H1 (cell line): Measurements from ENCODE around the gene UGT1A9. TPM values are rescaled to one million over a fixed set of nuclear protein-coding genes. Genes with fewer than 3 reads are reported as not detected.

Source experiments
- CHD1 ChIP-seq: IDR thresholded peaks from 2 replicates; pipeline ENCODE4 v1.6.1; 2012; ENCODE audit warnings: low read depth, low read length, improper control_type of control experiment
- POLR2AphosphoS5 ChIP-seq: IDR thresholded peaks from 2 replicates; pipeline ENCODE4 v1.6.1; 2011; ENCODE audit warnings: low read depth, low read length
- SIN3A ChIP-seq, 2 experiments: IDR thresholded peaks in 1 of 2; conservative IDR thresholded peaks in 1 of 2; 2 replicates each; pipeline ENCODE4 v1.6.1; 2011 to 2012; ENCODE audit warnings: low read length in 2 of 2, improper control_type of control experiment in 1 of 2, low read depth in 1 of 2, mild to moderate bottlenecking in 1 of 2
- polyA plus RNA-seq, 7 experiments: library from polyadenylated mRNA; depleted of rRNA in 3 of 7; stranded (reverse) in 5 of 7; unstranded in 2 of 7; fragments of >200 nt in 5 of 7; fragments of 200-250 nt in 2 of 7; gene quantifications; 1 replicate in 5 of 7; 2 replicates in 1 of 7; 4 replicates in 1 of 7; pipeline versions ENCODE4 v1.2.1 to v1.2.3, GENCODE V29; 2011 to 2013; ENCODE audit warnings: missing spikeins in 2 of 7, mixed read lengths in 2 of 7
- total RNA-seq: library from RNA; stranded (reverse); fragmentation: NEBNext Ultra II Directional; extraction: Animal tissue kit (Norgen Biotek cat#: 25700); gene quantifications from 2 replicates; pipeline ENCODE4 v1.2.1, GENCODE V29; 2021

The UGT1A9 gene
- total and polyA plus RNA-seq, 2 of the 8 experiments (the other 6 are each of a cell fraction or from before 2014, with no cell fraction given), result not detected

DNA sequence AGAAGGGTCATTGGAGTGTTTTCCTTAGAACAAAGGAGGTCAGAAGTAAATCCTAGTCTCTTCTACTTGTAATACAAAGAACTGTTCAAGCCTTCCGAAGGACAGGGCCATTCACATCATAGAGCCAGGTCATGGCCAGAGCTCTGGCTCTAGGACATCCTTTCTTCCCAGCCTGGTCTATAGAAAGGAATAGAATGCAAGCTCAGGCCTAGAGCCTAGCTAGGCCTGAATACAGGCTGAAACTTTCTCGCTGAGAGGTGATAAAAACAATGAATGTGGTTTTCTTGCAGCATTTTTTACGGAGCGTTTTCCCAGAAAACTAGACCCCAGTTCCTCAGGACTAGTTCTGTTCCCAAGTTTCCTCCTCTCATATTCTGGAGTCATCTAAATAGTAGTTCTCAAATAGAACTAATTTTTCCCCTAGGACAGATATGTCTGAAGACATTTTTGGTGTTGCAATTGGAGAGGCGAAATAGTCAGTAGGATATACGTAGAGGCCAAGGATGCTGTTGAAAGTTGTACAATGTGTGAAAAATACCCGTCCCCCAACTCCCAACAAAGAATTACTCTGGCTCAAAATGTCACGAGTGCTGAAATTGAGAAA is 27.8 kb downstream of the UGT1A9 start (continued):
- TF ChIP-seq POLR2AphosphoS5 (no peak), CHD1 (no peak), SIN3A (conservative IDR thresholded peaks at IDR 0.05 in 1 of 2, IDR thresholded peaks at IDR 0.05 in 1 of 2; ENCODE audit: low read depth in 1 of 2, low read length in 2 of 2) (no peak)
